NCI-H2081 treated with DMSO at 0.1 percent for 48 hours (cell line): ENCODE results near the gene C16orf90.
"Not testable (repeated sequence)": the region's sequence is repeated elsewhere in the genome, so short reads cannot be mapped to it uniquely, and the experiment has no call there.

Experiments
- DNase-seq: peaks from one replicate; lab custom pipeline; 2025; lab: John Stamatoyannopoulos, UW

C16orf90 gene, protein sequence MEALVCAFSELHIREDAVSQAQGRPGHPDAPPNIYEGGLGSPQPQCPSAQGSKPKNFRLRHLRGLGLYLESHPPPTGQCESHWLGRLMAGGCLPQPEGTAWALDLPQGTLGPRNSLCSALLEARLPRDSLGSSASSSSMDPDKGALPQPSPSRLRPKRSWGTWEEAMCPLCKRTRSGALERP

DNA sequence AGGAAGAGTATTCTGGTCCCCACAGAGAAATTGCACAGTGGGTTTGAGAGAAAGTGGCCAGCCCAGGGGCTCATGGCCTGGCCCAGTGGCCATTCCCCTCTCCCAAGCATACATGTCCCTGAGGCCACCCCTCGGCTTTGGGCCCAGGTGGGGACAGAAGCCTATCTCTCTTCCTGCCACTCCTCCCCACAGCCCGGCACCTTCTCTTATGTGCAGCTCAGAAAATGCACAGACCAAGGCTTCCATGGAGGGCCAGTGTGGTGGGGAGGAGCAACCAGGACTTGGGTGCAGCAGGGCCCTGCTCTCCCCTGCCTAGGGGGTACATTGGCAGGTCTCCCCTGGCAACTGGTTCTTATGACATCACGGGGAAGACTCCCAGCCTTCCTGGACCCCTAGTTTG is at the start of gene C16orf90:
Gene C16orf90 (minus strand): TSS at position 314 of the 400 bp plus-strand sequence. CDS start 68 bp downstream, at position 246.
- DNase-seq: no peak

GRCh38 chr16:3542601-3543373 is 47.5 kb upstream of the C16orf90 start:
- DNase-seq: no peak

GRCh38 chr16:3541527-3542155 is 46.4 kb upstream of the C16orf90 start:
- DNase-seq: no peak

GRCh38 chr16:3538222-3538621 is 42.9 kb upstream of the C16orf90 start:
- DNase-seq: no peak

DNA sequence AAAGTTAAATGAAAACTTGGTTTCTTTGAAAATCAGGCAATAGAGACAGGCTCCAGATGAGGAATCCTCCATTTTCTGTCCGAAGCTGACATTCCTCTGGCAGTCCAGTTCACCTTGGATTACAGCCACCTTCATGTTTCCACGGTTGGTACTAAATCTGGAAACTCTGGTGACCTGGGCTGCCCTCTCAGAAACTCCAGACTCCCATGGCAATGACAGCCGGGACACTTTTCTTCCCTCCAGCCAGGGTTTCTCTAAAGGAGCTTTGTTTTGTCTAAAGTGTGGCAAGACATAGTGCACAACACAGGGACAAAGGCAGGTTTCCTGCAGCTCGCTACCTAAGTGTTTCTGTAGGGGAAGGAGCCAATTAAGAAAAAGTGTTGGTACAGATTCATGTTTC is 41.6 kb upstream of the C16orf90 start:
- DNase-seq: no peak

GRCh38 chr16:3536271-3536731 is 41.0 kb upstream of the C16orf90 start:
- DNase-seq: no peak

DNA sequence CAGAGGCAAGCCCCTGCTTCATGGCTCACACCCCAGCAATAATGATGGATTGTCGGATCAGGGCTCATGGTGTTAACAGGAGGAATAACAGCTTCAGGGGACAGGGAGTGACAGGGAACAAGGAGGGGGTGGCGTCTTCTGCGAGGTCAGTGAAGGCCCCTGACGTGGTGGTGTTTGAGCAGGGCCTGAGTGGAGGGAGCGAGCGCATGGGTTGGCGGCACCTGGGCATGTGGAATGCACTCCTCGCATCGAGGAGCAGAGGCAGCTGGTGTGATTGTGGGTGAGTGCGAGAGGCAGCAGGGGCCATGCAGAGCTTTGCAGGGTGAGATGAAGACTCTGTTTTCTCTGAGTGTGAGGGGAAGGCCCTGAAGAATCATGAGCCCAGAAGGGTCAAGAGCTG is 38.8 kb upstream of the C16orf90 start:
- DNase-seq: no peak

DNA sequence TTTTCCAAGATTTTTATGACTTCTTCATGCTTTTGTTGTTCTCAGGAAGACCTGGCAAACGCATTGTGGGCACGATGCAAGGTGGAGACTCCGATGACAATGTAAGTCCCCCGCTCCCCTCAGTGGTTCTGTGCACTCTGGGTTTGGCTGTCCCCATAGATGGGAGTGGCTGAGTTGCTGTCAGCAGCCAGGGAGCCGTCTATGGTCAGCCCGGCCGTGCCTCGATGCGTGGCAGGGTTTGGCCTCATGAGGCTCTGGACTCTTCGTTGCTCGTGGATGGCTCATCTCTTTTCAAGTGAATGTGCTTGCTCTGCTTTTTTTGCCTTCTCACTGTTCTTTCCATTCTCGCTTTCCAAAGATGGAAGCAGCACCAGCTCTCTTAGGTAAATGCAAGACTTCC is 37.5 kb upstream of the C16orf90 start:
- DNase-seq: no peak

- DNase-seq: no peak
Observed at GRCh38 chr16:3530371-3530914, 35.2 kb upstream of the C16orf90 start.

DNA sequence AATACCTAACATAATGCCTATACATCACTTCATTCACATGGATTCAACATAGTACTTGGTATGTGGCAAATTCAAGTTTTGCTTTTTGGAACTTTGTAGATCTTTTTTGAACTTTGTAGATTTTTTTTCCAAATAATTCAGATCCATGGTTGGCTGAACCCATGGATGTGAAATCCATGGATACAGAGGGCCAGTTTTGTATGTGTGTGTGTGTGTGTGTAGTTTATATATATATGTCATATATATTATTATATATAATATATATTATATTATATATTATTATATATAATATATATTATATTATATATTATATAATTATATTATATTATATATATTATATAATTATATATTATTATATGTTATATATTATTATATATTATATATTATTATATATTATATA is 33.9 kb upstream of the C16orf90 start:
- DNase-seq: no peak

DNA sequence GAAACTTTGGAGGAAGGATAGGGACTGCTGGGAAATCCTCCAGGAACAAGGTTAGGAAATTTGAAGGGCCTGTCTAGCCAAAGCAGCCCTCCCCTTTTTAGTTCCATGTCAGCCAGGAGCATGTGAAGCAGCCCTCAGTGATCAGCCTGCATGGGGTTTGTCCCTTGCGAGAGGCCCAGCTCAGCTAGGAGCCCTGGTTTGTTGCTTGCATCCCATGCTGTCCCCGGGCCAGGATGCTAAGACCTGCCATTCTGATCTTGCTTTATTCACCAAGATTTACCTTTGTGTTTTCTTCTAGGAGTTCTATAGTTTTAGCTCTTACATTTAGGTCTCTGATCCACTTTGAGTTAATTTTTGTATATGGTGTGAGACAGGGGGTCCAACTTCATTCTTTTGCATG is 33.1 kb upstream of the C16orf90 start:
- DNase-seq: no peak

DNA sequence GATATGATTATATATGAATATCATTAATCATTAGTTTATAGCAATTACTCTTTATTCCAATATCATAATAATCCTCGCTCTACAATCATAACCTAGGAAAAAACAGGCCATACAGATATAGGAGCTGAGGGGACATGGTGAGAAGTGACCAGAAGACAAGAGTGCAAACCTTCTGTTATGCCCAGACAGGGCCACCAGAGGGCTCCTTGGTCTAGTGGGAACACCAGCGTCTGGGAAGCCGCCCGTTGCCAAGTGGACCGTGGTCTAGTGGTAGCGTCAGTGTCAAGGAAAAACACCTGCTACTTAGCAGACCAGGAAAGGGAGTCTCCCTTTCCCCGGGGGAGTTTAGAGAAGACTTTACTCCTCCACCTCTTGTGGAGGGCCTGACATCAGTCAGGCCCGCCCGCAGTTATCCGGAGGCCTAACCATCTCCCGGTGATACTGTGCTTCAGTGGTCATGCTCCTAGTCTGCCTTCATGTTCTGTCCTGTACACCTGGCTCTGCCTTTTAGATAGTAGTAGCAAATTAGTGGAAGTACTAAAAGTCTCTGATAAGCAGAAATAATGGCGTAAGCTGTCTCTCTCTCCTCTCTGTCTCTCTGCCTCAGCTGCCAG is 32.0 kb upstream of the C16orf90 start:
- not testable (repeated sequence) for DNase-seq

GRCh38 chr16:3525951-3526350 is 30.7 kb upstream of the C16orf90 start:
- no peak for DNase-seq

GRCh38 chr16:3523281-3523680 is 28.0 kb upstream of the C16orf90 start:
- DNase-seq: no peak

- DNase-seq: no peak
Observed at GRCh38 chr16:3520841-3521240, 25.6 kb upstream of the C16orf90 start.

GRCh38 chr16:3520413-3520812 is 25.1 kb upstream of the C16orf90 start:
- DNase-seq: no peak

DNA sequence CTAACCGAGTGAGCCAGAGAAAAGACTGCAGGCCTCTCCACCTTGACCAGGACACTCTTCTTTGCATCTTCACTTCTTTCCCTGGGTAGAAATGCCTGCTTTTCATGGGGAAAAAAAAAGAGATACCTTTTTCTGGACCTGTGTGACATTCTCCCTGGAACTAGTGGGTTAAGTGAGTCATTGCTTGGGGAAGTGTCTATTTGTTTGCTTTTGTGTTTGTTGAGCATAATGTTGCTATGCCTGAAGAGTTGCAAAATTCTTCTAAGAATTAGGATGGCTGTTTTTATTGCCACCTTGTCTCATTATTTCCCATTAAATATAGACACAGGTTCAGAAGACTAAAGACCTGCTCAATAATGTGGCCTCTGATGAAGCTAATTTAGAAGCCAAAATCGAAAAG is 24.3 kb upstream of the C16orf90 start:
- no peak for DNase-seq

- DNase-seq: no peak
Observed at GRCh38 chr16:3518986-3519348, 23.7 kb upstream of the C16orf90 start.

GRCh38 chr16:3518292-3518985 is 23.1 kb upstream of the C16orf90 start:
- no peak for DNase-seq

DNA sequence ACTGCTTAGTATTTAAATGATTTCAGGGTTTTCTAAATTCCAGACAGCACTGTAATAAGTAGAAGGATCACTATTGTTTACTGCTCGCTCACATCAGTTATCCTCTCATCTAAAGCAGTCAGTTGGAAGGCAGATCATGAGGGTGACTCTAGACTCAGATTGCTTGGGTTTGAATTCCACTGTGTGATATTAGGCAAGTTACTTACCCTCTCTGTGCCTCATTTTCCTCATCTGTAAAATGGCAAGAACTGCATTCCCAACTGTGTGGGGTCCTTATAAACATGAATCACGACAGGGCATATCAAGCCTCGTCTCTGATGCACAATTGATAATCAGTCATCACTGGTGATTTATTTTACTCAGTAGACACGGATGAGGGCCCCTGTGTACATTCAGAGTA is 20.6 kb upstream of the C16orf90 start:
- DNase-seq: no peak

- DNase-seq: no peak
Observed at GRCh38 chr16:3514621-3515020, 19.3 kb upstream of the C16orf90 start.
